NCI-H2081 treated with DMSO at 0.1 percent for 48 hours (cell line): ENCODE results near the gene GEN1.

Source experiments
- DNase-seq: peaks from one replicate; lab custom pipeline; 2025; lab: John Stamatoyannopoulos, UW

GEN1 gene

DNA sequence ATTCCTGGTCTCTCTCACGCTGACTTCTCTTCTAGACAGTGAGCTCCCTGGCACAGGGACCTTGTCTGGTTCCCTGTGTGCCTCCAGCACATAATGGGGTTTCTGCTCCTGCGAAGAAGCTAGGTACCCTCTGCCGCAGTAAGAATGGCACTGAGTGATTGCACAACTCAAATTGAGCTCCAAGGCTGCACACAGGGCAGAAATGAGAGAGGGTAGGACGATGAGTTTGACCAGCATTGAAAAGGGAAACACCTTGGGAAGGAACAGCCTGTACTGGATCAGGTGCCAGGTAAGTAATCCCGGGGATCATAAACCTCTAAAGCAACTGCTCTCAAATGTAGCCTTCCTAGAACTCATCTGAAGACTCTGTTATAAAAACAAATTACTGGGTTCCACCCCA is 41.4 kb downstream of the GEN1 start:
- no peak for DNase-seq

DNA sequence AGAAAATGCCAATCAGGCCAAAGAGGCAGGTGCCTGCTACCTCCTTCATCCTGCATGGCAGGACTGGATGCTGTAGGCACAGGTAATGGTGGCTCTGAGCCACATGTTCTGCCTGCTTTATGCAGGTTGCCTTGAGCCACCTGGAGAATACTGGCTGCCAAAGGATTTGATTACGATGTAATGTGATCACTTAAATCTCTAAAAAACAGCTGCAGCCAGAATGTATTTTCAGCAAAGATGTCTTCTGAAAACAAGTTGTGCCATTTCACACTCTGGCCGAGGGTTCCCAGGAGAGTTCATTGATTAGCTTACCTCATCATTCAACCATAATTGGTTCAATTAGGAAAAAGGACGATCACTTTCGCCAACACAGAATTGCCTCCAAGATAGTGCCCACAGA is 44.4 kb downstream of the GEN1 start:
- no peak for DNase-seq

DNA sequence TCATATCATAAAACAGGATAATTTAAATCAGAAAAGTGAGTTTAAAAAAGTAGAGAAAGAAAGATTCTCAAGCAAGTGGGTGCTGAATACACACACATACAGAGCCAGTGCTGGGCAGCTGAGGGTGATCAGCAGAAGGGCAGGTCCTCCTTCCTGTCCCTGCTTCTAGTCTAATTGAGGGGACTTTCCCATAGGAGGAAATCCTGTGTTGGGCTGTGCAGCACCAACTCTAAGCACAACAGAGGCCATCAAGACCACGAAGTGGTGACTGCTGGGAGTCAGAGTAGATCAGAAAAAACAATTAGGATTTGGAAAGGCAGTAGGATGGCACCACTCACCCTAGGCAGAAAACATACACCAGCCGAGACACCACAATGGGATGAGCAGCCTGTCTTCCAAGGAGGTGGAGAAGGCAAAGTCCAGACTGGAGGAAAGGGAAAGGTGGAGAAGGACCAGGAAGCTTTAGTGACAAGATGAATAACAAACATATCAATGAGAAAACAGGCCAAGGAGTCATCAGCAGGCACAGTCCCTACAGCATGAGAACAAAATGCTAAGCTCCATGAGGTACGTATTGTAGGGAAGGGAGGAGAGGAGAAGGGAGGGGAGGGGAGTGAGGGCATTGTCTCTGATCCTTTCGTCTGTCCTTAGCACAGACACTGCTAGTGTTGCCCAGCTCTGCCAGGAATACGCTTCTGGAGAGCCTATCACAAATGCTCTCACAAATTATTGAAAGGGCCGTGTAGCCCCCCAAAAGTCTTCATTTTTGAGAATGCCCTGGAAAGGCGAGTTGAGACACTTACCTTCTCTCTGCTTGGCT is 45.6 kb downstream of the GEN1 start:
- DNase-seq, result no peak

DNA sequence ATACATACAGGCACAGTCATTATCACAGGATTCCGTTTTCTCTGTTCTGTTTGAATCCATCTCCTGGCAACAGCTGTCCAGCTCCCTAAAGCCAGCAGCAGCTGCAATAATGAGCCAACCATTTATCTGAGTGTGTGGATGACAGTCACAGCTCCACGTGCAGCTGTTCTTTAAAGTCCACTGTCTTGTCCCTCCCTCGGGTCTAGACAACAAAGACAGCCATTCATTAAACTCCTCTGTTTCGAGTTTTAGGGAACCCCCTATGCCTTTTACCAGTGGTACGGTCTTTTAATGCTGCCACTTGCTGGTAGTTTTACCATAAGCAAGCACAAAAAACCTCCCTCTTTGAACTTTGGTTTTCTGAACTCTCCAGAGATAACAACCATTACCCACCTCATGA is 46.3 kb downstream of the GEN1 start:
- peak; percentile 29 for DNase-seq

DNA sequence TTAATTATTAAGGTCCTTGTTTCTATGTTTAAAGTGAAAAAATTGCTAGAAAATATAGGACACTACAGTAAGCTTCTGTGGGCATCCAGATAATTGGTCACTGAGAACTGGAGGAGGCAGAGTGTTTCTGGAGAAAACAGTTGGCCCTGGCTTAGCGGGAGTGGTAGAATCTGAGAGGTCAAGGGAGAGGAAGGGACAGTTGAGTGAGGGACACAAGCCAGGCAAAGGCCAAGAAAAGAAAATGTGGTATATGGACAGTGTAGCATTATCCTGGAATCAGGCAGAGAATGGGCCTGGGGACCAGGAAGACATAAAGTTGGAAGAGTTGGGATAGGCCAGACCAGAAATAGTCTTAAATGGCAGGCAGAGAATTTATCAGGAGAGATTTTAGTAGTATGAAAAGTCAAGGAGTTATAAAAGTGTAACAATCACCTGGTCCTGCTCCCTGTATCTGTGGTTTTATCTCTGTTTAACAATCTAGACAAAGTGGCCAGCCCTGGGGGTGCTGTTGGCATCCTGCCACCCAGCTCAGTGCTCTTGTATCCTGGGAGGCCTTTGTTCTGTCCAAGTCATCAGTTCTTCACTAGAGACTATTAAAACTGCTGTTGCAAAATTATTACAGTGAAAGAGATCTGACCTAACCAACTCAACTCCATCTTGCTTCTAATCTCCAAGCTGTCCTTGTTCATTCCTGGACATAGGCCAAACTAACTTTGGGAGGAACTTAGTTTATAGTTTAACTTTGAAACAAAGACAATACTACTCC is 46.9 kb downstream of the GEN1 start:
- DNase-seq, result no peak

DNA sequence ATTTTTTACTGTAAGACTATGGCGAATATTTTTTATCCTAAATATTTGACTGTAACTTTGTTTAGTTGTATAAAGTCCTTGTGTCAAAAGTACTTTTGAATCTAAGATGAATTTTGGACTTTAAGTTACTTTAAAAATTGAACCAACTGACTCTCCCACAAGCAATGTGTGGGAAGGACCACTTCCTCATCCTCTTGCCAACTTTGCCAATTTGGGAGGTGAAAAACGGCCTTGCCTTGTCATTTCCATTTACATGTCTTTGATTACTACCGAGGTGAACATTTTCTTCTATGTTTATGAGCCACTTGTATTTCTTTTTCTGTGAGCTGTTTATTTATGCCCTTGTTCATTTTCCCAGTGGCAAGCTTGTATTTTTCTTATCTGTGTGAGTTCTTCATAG is 49.6 kb downstream of the GEN1 start:
- no peak for DNase-seq

DNA sequence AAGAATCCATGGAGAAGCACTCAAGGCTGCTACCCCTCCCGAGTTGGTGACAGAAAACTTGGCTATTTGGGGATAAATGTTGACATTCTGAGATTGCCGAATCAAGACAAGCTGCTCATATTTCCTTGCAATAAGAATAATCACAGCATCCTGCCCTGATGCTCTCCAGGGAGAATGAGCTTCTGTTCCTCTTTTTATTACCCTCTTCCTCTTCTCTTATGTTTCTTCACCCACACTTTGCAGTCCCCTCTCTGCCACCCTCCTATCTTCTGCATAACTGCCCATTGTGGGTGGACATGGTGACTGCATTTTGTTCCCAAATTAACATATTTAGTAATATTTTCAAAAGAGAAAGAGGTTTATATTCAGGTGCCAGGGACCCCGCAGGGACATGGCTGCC is 50.4 kb downstream of the GEN1 start:
- no peak for DNase-seq

DNA sequence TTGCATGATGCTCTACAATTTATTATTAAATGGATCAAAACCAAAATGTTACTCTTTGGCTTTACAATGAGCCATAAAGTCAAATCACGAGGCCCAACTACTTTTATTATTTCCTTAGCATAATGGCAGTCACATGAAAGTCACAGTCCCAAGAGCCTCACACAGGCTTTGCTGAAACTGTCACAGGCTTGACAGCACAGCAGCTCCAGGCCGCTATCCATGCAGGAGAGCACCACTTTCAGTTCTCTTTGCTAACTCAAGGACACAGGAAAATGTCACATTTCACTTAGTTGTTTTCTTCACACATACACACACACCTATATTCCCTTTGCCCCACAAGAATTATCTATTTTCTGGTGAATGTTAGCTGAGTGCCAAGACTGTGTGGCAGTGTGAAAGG is 51.2 kb downstream of the GEN1 start:
- DNase-seq, result no peak

DNA sequence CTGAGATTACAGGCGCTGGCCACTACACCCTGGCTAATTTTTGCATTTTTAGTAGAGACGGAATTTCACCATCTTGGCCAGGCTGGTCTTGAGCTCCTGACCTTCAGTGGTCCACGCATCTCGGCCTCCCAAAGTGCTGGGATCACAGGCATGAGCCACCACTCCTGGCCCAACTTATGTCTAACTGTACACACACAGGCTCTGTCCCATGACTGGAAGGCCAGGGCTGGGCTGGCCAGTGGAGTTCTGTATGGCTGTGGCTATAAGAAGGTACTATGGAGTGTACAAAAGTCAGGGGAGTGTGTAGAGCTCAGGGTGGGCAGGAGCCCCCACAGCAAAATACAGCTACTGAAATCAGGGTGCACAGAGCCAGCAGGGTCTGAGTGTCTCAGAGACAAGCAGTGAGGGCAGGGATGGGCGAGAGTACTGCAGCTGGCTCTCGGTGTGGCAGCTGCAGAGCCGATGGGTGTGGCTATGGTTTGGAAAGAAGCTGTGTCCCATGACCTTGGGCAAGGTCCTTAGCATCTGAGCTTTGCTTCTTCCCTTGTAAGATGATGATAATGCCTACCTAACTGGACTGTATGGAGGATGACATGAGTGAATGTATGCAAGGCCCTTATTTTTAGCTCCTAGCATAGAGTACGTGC is 51.9 kb downstream of the GEN1 start:
- DNase-seq, result no peak

DNA sequence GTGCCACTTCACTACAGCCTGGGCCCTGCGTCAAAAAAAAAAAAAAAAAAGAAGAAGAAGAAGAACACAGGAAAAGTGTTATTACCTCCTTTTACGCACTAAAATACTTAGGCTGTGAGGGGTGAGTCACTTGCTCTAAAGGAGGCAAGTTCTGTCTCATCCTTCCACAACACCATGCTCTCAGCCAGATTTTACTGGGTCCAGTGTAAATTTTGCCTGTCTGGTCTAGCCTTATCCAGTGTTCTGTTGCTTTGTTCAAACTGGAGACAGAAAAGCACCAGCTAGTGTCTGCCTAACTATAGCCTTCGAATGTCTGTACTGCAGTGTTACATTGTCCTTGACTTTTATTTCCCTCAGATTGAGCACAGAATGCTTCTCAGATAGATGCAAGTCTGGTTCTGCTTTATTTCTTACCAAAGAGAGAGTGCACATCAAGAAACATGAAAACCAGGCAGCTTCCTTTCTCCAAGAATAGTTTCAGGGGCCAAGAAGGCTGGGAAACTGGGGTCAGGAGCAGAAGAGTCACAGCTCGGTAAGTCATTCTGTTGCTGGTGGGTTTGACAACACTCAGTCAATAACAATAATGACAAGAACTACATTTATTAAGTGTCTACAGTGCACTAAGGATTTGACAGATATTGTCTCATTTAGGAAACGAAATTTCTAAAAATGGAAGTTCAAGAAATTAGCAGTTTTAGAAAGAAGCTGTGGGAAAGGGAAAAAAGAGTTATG is 59.2 kb downstream of the GEN1 start:
- no peak for DNase-seq

DNA sequence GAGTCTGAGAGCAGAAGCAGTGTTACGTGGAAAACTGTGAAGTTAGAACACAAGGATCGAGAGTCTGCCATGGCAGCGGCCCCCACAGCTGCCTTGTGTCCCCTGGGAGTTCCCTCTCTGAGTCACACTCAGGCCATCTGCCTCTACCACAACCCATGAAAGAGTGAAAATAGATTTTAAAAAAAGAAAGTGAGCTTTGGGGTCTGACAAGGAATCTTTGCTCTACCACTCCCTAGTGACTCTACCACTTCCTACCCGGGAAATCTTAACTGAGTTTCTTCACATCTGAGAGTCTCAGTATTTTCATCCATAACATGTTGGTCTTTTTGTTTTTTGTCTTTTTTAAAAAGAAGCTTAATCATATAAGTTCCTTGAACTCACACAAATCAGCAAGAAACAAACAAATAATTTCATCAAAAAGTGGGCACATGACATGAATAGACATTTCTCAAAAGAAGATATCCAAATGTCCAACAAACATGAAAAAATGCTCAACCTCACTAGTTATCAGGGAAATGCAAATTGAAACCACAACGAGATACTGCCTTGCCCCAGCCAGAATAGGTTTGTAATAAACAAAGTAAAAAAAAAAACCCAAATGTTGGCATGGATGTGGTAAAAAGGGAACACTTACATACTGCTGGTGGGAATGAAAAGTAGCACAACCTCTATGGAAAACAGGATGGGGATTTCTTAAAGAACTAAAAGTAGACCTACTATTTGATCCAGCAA is 60.0 kb downstream of the GEN1 start:
- no peak for DNase-seq

DNA sequence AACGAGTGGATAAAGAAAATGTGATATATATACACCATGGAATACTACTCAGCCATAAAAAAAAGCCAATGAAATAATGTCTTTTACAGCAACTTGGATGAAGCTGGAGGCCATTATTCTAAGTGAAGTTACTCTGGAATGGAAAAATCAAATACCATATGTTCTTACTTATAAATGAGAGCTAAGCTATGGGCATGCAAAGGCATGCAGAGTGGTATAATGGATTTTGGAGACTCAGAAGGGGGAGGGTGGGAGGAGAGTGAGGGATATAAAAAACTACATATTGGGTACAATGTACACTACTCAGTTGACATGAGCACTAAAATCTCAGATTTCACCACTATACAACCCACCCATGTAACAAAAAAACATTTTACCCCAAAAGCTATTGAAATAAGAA is 60.7 kb downstream of the GEN1 start:
- no peak for DNase-seq

DNA sequence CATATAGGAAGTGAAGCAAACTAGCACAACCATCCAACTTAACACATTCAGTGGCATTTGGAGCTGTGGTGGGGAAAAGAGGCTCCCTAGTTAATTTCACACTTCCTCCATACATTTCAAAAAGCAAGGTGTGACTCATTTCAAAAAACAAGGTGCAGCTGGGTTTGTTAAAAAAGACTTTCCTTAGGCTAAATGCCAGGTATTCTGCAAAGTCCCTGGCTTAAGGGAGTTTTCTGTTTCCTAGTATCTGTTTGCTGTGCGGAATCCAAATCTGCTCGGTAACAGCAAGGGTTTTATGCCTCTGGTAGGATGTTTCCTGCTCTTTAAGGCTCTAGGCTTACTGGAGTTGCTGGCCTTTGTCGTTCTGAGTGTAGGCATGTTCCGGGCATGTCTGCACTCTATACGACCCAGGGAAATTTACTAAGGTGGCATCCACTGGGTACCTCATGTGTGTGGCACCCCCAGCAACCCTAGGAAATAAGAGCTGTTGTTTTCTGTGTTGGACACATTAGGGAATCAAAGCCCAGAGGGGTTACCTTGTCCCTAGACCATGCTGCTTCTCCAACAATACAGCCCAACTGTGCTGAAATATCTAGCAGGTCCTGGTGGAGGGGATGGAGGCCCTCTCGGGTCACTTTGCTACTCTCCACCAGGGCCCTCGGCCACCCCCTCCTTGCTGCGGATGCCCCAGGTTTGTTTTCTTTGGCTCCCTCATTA is 61.7 kb downstream of the GEN1 start:
- DNase-seq, result no peak

DNA sequence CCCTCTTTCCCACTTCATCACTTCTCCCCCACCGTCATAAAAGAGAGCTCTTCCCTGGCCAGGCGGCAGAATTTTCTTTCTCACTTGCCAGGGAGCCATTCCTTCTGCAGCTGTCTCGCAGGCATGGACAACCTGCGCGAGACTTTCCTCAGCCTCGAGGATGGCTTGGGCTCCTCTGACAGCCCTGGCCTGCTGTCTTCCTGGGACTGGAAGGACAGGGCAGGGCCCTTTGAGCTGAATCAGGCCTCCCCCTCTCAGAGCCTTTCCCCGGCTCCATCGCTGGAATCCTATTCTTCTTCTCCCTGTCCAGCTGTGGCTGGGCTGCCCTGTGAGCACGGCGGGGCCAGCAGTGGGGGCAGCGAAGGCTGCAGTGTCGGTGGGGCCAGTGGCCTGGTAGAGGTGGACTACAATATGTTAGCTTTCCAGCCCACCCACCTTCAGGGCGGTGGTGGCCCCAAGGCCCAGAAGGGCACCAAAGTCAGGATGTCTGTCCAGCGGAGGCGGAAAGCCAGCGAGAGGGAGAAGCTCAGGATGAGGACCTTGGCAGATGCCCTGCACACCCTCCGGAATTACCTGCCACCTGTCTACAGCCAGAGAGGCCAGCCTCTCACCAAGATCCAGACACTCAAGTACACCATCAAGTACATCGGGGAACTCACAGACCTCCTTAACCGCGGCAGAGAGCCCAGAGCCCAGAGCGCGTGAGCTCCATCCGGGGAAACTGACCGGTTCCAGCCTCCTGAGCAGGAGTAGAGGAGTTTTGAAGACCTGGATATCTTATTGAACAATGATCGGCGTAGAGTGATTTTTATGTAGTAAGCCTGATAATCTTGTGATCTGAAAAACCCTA is 62.7 kb downstream of the GEN1 start, which contains the start of gene MSGN1:
MSGN1 (plus strand) TSS at position 65 of the 850 bp plus-strand sequence; CDS start at position 124, 59 bp downstream.
- DNase-seq, result no peak

DNA sequence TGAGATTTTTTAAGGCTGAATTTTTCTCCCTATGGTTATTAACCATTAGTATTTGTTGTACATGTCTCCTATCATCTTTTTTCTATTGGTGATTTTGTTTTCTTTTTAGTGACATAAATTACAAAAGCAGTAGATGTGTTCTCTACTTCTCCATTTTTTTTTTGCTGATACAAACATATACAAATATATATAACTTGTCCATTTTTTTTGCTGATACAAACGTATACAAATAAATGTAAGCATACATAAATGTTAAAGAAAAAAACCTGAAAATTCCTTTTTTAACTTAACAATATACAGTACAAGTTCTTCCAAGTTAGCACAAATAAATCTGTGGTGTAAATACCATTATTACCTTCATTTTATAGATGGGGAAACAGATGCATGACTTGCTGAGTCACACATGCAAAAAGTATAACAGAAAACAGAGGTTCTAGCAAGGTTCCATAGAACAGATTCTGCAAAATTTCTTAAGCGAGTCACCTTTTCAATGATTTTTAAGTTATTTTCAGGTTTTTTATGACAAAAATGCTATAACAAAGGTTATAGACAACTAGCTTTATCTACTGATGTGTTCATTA is 64.4 kb downstream of the GEN1 start:
- DNase-seq, result no peak

DNA sequence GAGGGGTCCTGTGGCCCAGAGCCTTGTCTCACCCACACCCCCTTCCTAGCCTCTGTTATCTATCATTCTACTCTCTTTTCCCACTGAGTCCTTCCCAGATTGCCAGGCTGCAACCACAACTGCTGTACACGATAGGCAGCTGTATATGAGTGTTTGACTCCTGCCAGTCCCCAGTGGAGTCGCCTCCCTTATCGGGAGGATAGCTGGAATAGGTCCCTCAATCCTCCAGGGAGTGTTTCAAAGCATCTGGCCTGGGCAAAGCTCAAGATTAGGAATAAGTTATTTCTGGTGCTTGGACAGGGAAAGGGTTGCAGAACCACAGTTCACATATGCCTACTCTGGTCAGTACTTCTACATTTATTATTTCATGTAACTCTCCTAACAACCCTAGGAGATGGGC is 67.1 kb downstream of the GEN1 start:
- no peak for DNase-seq

DNA sequence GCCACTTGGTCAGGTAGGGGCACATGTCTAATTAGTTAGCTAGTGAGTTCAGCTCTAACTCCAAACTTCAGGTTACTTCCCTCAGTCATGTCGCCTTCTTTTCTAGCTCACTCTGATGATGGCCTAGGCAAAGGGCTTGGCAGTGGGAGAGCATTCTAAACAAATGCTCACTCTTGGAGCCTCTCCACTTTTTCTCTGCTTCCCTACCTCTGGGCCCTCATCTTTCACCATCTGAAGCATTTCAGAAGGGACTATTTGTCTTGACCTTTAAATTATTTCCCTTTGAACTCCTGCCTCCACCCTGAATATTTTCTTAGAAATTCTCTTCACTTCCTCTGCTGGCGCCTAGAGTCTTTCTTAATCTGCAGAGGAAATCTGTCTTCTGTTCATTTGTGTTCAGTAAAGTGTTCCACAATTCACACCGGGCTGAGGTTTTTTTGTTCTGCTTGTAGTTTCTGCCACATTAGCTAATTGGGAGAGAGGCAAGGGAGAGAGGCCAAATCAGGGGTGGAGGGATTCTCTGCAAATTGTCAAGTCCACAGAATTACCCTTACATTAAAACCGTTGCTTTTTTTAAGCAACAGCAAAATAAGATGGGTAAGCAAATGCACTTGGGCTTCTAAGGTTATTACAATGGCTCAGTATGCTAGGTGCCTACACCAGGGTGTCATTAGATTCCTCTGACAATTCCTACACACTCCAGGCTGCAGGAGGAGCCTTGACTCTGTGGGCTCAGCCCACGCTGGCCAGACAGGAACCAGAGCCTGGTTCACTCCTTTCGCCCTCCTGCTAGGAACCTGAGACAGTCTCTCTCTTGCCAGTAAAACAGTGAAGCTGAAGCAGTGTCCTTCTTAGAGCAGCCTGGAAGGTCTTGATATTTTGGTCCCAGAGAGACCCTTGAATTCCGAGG is 67.9 kb downstream of the GEN1 start:
- no peak for DNase-seq

DNA sequence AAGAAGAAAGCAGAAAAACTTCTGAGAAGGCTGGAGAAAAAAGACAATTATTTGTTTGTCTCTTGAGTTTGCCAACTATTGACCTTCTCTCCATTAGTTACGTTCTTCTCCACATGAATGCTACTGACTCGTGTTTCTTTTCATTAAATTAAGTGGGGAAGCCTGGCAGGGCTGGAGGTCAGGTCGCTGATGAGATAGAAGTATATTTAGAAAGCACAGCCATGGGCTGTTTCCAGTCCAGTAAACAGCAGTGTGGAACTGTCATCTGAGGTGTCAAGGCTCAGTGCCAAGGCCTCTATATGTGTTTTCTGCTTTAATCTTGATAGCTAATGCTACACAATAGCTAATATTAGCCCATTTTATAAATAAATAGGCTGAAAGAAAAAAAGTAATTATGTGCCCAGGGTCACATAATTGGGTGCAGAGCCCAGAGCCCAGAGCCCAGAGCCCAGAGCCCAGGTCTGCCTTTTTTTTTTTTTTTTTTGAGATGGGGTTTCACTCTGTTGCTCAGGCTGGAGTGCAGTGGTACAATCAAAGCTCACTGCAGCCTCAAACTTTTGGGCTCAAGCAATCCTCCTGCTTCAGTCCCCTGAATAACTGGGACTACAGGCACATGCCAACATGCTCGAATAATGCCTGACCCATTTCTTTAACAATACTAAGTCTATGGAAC is 68.6 kb downstream of the GEN1 start:
- no peak for DNase-seq
